LNCaP clone FGC (cell line): Measurements from ENCODE around the gene CACNB4.
"Not testable (repeated sequence)": the region's sequence is repeated elsewhere in the genome, so short reads cannot be mapped to it uniquely, and the experiment has no call there.

ENCODE experiments used
- DNase-seq: peaks from one replicate; pipeline ENCODE4 v3.0.0-alpha.2; 2011; ENCODE audit warnings: low read depth
- H3K4me3 ChIP-seq: 2 replicates; pipeline ENCODE4 v1.5.1; 2011; ENCODE audit warnings: mild to moderate bottlenecking, low read depth, low read length, control low read depth
- TF ChIP-seq, protein P1 (sequence below): IDR thresholded peaks from 2 replicates; pipeline ENCODE4 v1.5.1; 2012; ENCODE audit warnings: mild to moderate bottlenecking; ENCODE audit not compliant: control insufficient read depth, insufficient read depth; ENCODE audit errors: extremely low read depth

Gene CACNB4

DNA sequence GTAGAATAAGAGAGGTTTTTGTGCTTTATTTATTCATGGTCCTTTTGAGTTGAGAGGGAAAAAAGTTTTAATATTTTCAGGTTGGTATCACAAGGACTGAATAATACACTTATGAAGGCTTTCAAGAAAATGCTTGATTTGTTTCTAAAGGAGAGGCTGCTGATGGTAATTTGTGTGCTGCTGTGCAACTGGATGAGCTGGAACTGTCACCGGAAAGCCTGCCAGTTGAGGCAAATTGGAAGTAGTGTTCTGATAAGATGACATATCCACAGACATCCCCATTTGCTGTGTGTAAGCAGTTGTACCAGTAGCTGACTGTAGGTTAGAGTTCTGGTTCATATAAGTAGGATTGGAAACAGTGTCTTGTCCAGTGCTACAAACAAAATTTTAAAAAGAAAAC is 21.6 kb upstream of the CACNB4 start:
- TF ChIP-seq, protein P1, sequence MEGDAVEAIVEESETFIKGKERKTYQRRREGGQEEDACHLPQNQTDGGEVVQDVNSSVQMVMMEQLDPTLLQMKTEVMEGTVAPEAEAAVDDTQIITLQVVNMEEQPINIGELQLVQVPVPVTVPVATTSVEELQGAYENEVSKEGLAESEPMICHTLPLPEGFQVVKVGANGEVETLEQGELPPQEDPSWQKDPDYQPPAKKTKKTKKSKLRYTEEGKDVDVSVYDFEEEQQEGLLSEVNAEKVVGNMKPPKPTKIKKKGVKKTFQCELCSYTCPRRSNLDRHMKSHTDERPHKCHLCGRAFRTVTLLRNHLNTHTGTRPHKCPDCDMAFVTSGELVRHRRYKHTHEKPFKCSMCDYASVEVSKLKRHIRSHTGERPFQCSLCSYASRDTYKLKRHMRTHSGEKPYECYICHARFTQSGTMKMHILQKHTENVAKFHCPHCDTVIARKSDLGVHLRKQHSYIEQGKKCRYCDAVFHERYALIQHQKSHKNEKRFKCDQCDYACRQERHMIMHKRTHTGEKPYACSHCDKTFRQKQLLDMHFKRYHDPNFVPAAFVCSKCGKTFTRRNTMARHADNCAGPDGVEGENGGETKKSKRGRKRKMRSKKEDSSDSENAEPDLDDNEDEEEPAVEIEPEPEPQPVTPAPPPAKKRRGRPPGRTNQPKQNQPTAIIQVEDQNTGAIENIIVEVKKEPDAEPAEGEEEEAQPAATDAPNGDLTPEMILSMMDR, result no peak
- H3K4me3 ChIP-seq, result no peak overlapping the region
- no peak for DNase-seq

DNA sequence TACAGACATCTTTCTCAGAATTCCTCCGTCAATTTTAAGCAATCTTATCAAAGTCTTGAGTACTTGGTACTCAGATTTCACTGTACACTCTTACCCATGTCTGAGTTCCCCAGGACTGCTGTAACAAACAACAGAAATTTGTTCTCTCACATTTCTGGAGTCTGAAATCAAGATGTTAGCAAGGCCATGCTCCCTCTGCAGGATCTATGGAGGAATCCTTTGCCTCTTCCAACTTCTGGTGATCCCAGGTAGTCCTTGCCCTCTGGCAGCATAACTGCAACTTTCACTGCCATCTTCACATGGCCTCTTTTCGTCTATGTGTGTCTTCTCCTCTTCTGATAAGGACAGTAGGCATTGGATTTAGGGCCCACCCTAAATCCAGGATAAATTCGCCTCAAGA is 17.1 kb upstream of the CACNB4 start:
- H3K4me3 ChIP-seq, result no peak overlapping the region
- no peak for DNase-seq

DNA sequence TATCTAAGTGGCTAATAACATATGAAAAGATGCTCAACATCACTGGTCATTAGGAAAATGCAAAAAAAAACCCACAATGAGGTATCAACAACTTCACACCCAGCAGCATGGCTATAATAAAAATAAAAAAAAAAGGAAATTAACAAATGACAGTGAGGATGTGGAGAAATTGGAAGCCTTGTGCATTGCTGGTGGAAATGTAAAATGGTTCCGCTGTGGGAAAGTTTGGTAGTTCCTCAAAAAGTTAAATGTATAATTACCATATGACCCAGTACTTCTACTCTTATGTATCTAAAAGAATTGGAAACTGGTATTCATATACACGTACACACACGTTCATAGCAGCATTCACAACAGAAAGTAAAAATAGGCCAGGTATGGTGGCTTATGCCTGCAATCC is 15.5 kb upstream of the CACNB4 start:
- TF ChIP-seq, protein P1, result no peak
- no peak for DNase-seq
- H3K4me3 ChIP-seq, result no peak overlapping the region

More for the DNA sequence above, 17.1 kb upstream of the CACNB4 start:
- TF ChIP-seq, protein P1, result 0 out of 2 replicates have a peak, but pooled peaks have one; percentile 9

DNA sequence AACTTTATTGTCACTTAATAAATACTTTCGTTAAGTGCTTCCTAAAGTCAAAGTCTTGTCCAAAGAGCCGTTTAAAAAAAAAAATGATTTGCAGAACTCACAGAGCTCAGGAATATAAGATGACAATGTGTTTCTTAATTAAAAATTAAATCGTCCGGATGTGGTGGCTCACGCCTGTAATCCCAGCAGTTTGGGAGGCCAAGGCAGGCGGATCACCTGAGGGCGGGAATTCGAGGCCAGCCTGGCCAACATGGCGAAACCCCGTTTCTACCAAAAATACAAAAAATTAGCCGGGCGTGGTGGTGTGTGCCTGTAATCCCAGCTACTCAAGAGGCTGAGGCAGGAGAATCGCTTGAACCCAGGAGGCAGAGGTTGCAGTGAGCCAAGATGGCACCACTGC is 8.3 kb upstream of the CACNB4 start:
- not testable (repeated sequence) for DNase-seq, H3K4me3 ChIP-seq

DNA sequence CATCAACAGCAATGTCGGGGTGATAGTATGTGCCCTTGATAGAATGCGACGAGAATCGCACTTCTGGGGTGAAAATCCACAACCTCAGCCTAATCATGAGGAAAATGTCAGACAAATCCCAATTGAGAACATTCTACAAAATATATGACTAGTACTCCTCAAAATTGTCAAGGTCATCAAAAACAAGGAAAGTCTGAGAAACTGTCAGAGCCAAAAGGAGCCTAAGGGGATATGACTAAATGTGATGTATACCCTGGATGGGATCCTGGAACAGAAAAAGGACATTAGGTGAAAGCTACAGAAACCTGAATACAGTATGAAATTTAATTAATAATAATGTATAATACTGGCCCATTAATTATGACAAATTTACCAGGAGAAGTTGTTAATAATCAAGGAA is 7.6 kb upstream of the CACNB4 start:
- no peak for DNase-seq
- TF ChIP-seq, protein P1, result no peak
- no peak overlapping the region for H3K4me3 ChIP-seq

DNA sequence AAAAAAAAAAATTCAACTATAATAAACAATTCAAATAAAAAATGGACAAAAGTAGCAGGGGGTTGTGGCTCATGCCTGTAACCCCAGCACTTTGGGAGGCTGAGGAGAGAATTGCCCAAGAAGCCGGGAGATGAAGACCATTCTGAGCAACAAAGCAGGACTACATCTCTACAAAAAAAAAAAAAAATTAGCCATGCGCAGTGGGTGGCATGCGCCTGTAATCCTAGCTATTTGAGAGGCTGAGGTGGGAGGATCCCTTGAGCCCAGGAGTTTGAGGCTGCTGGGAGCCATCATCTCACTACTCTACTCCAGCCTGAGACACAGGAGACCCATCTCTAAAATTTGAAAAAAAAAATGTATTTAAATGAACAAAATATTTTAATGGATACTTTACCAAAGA is 4.4 kb upstream of the CACNB4 start:
- TF ChIP-seq, protein P1, result no peak
- no peak overlapping the region for H3K4me3 ChIP-seq
- DNase-seq, result no peak

DNA sequence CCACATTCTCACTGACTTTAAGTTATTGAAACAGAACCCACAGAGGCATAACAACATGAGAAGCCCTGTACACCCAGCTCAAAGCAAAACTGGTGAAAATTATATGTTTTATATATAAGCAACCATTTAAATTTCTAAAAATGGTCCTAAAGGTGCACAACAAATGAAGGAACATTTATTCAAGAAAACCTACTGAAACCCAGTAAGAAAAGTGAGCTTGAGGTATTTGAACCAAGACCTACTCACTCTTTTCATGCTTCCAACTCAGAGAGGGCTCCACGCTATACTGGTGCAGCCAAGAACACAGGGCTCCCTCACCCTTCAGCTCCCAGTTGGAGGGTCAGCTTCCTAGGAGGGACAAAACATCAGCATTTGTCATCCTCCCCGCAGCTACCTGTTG is 2.1 kb upstream of the CACNB4 start:
- TF ChIP-seq, protein P1, result no peak
- no peak for DNase-seq
- no peak overlapping the region for H3K4me3 ChIP-seq
